CD14-positive monocyte (primary cell): ENCODE data around the gene CLK2. TPM values are rescaled to one million over a fixed set of nuclear protein-coding genes. Genes with fewer than 3 reads are reported as not detected.

Experiments used
- DNase-seq, 3 donors: peaks; one replicate each; pipeline ENCODE4 v3.0.0-alpha.2; 2011 to 2022
- H2AFZ ChIP-seq: 2 replicates; pipeline ENCODE4 v1.6.0; 2012; ENCODE audit warnings: mild to moderate bottlenecking, low read depth, low read length, inconsistent platforms; ENCODE audit not compliant: insufficient read depth, poor library complexity, severe bottlenecking
- H3K27ac ChIP-seq, 2 donors: 1 replicate in 1 of 2; 2 replicates in 1 of 2; pipeline ENCODE4 v1.5.1; 2012 to 2013; ENCODE audit warnings: low read length in 2 of 2, control low read depth in 1 of 2, inconsistent platforms in 1 of 2, low read depth in 1 of 2, mild to moderate bottlenecking in 1 of 2
- H3K27me3 ChIP-seq, 2 donors: one replicate each; pipeline versions ENCODE4 v1.6.0 to v1.6.1; 2011 to 2013; ENCODE audit warnings: low read length in 2 of 2; ENCODE audit not compliant: control insufficient read depth in 2 of 2, insufficient read depth in 2 of 2
- H3K36me3 ChIP-seq, 2 donors: replicated peaks in 1 of 2; 1 replicate in 1 of 2; 2 replicates in 1 of 2; pipeline versions ENCODE4 v1.5.1 to v1.6.1; 2012 to 2013; ENCODE audit warnings: low read length in 2 of 2, control low read depth in 1 of 2, inconsistent platforms in 1 of 2, mild to moderate bottlenecking in 1 of 2; ENCODE audit not compliant: insufficient read depth in 2 of 2, control insufficient read depth in 1 of 2
- H3K4me1 ChIP-seq, 2 donors: 1 replicate in 1 of 2; 2 replicates in 1 of 2; pipeline versions ENCODE4 v1.5.1 to v1.6.1; 2012 to 2013; ENCODE audit warnings: low read length in 2 of 2, control low read depth in 1 of 2, inconsistent platforms in 1 of 2, mild to moderate bottlenecking in 1 of 2, moderate library complexity in 1 of 2; ENCODE audit not compliant: insufficient read depth in 2 of 2, control insufficient read depth in 1 of 2
- H3K4me2 ChIP-seq: replicated peaks from 2 replicates; pipeline ENCODE3; 2012; ENCODE audit warnings: low read length, moderate library complexity, mild to moderate bottlenecking; ENCODE audit not compliant: poor library complexity, severe bottlenecking; ENCODE audit errors: extremely low read depth
- H3K4me3 ChIP-seq, 3 experiments: fragments of 200-600 bp in 1 of 3; sonication (generic) in 1 of 3; replicated peaks in 1 of 3; 1 replicate in 2 of 3; 2 replicates in 1 of 3; pipeline ENCODE4 v1.5.1; 2011 to 2013; ENCODE audit warnings: low read length in 3 of 3, mild to moderate bottlenecking in 3 of 3, control low read depth in 2 of 3, low read depth in 2 of 3, inconsistent platforms in 1 of 3, moderate library complexity in 1 of 3
- H3K79me2 ChIP-seq: 2 replicates; pipeline ENCODE4 v1.6.0; 2012; ENCODE audit warnings: mild to moderate bottlenecking, control low read depth, inconsistent platforms, low read length, moderate library complexity; ENCODE audit not compliant: insufficient read depth
- H3K9ac ChIP-seq: 2 replicates; pipeline ENCODE4 v1.6.0; 2017; ENCODE audit warnings: low read length, mild to moderate bottlenecking; ENCODE audit not compliant: insufficient read depth, poor library complexity, severe bottlenecking
- H3K9me3 ChIP-seq, 2 donors: replicated peaks in 1 of 2; 1 replicate in 1 of 2; 2 replicates in 1 of 2; pipeline versions ENCODE4 v1.5.1 to v1.6.1; 2012 to 2013; ENCODE audit warnings: low read length in 2 of 2, control low read depth in 1 of 2; ENCODE audit not compliant: control insufficient read depth in 1 of 2, insufficient read depth in 1 of 2
- H4K20me1 ChIP-seq: 2 replicates; pipeline ENCODE4 v1.6.0; 2012; ENCODE audit warnings: mild to moderate bottlenecking, low read length, control low read depth, moderate library complexity; ENCODE audit not compliant: insufficient read depth
- H3K27ac Mint-ChIP-seq, 7 donors: one replicate each; pipeline ENCODE4 v1.8.0; 2020; ENCODE audit warnings: mild to moderate bottlenecking in 7 of 7, mixed read lengths in 7 of 7, moderate library complexity in 6 of 7, inconsistent platforms in 2 of 7
- H3K27me3 Mint-ChIP-seq, 3 donors: one replicate each; pipeline ENCODE4 v1.8.0; 2021 to 2022; ENCODE audit warnings: low read depth in 3 of 3, mild to moderate bottlenecking in 3 of 3, mixed read lengths in 3 of 3, moderate library complexity in 3 of 3, inconsistent platforms in 1 of 3
- H3K36me3 Mint-ChIP-seq, 2 donors: one replicate each; pipeline ENCODE4 v1.8.0; 2020; ENCODE audit warnings: mixed read lengths in 2 of 2, inconsistent platforms in 1 of 2, mild to moderate bottlenecking in 1 of 2
- H3K4me1 Mint-ChIP-seq: one replicate; pipeline ENCODE4 v1.8.0; 2020; ENCODE audit warnings: mild to moderate bottlenecking, mixed read lengths
- H3K4me3 Mint-ChIP-seq, 2 donors: one replicate each; pipeline ENCODE4 v1.8.0; 2020; ENCODE audit warnings: mild to moderate bottlenecking in 2 of 2, mixed read lengths in 2 of 2, moderate library complexity in 1 of 2
- H3K9me3 Mint-ChIP-seq, 7 donors: one replicate each; pipeline ENCODE4 v1.8.0; 2020 to 2022; ENCODE audit warnings: mixed read lengths in 7 of 7, mild to moderate bottlenecking in 6 of 7, moderate library complexity in 6 of 7, inconsistent platforms in 2 of 7
- CTCF ChIP-seq: fragments of 200-600 bp; IDR thresholded peaks from one replicate; pipeline ENCODE4 v1.8.0; 2022; ENCODE audit warnings: antibody characterized with exemption, mild to moderate bottlenecking
- WGBS: methylation state at CpG from one replicate; pipeline ENCODE4 v1.1.5; 2013; ENCODE audit warnings: missing lambda C conversion rate; ENCODE audit not compliant: insufficient coverage; 5-methylcytosine and 5-hydroxymethylcytosine counted together
- intact Hi-C, 2 donors: fragments of 100-400 bp; cut with micrococcal nuclease; formaldehyde crosslinking; loops; one replicate each; pipeline versions ENCODE4 v1.15.0 to v1.15.1; 2023
- polyA minus RNA-seq: library from RNA; depleted of rRNA, polyadenylated mRNA; stranded (reverse); fragments of >200 nt; gene quantifications from 2 replicates; pipeline ENCODE4 v1.2.3, GENCODE V29; 2012
- polyA plus RNA-seq, 3 donors: library from polyadenylated mRNA; depleted of rRNA in 1 of 3; unstranded in 2 of 3; stranded (reverse) in 1 of 3; fragments of 300-500 nt in 2 of 3; fragments of >200 nt in 1 of 3; fragmentation: Illumina TruSeq in 2 of 3; gene quantifications; 1 replicate in 2 of 3; 2 replicates in 1 of 3; pipeline ENCODE4 v1.2.3, GENCODE V29; 2012 to 2021
- total RNA-seq, 12 experiments: library from RNA in 1 of 12; stranded (reverse) in 1 of 12; fragments of 120-200 nt in 1 of 12; gene quantifications; one replicate each; pipeline ENCODE4 v1.2.4 and lab custom pipeline; 2013 to 2026; ENCODE audit warnings: mixed read lengths in 6 of 12, inconsistent platforms in 1 of 12

CLK2 gene
- total RNA-seq (2013), result 39.6 TPM
- 100 to 1,000 TPM in 1 of 3 donors, 1 to 10 TPM in 2; 7.3 to 143 (median 9.6) TPM for polyA plus RNA-seq
- polyA minus RNA-seq, result 28.4 and 36.9 TPM in 2 replicates
- 11.0 to 34.3 (median 26.7) reads per million in 11 experiments for total RNA-seq (lab: John Stamatoyannopoulos, UW)

- WGBS, result 14% methylated on average over 42 of the region's 61 CpGs
- peak; percentile 89 to 92 (median 90) for DNase-seq
- Histone ChIP-seq H3K4me1 (peaks cover 30 to 42% of the 10 kb centered on the region in 2 donors), H3K36me3 (peaks cover 22 to 27% of the 10 kb centered on the region in 2 donors), H3K9me3 (no peaks in the 10 kb centered on the region), H3K9ac (peak within 1 kb of the TSS; percentile 77), H3K4me2 (peak within 1 kb of the TSS; percentile 77), H3K4me3 (peak within 1 kb of the TSS; percentile 69 to 97 (median 83)), H3K27me3 (peaks cover 0 to 11% of the 10 kb centered on the region in 2 donors), H3K27ac (peak within 1 kb of the TSS; percentile 46 to 80), H2AFZ (peak within 1 kb of the TSS; percentile 87), H3K79me2 (peaks cover 34% of the 10 kb centered on the region), H4K20me1 (peaks cover 31% of the 10 kb centered on the region)
- Mint-ChIP-seq H3K27ac (peak within 1 kb of the TSS; percentile 88 to 95 (median 91)), H3K36me3 (peaks cover 24 to 28% of the 10 kb centered on the region in 2 donors), H3K4me1 (peaks cover 31% of the 10 kb centered on the region), H3K27me3 (peaks cover 4 to 10% (median 9%) of the 10 kb centered on the region in 3 donors), H3K4me3 (peak within 1 kb of the TSS; percentile 90 to 93), H3K9me3 (no peaks in the 10 kb centered on the region)
- intact Hi-C loops, result no loop called here
- TF ChIP-seq CTCF, result no peak
Measured at GRCh38 chr1:155273343-155274245, at the start of gene CLK2. Gene CLK2, minus strand, starts transcription at chr1:155273504. Its CDS starts 2,527 bp downstream, at chr1:155270977.

GRCh38 chr1:155322571-155322952 is 49.3 kb upstream of the CLK2 start:
- Histone ChIP-seq H3K4me2 (peak overlapping the region; percentile 78), H3K4me1 (peaks cover 31 to 56% of the 10 kb centered on the region in 2 donors), H3K4me3 (peak overlapping the region; percentile 62 to 84 (median 80)), H2AFZ (peak overlapping the region; percentile 97), H3K27ac (no peak overlapping the region), H3K27me3 (no peaks in the 10 kb centered on the region), H3K9me3 (no peaks in the 10 kb centered on the region), H3K9ac (peak overlapping the region; percentile 65), H3K79me2 (peaks cover 16% of the 10 kb centered on the region), H3K36me3 (peaks cover 0 to 17% of the 10 kb centered on the region in 2 donors), H4K20me1 (peaks cover 17% of the 10 kb centered on the region)
- peaks cover 2 to 7% (median 2%) of the 10 kb centered on the region in 3 donors for H3K27me3 Mint-ChIP-seq
- H3K36me3 Mint-ChIP-seq, result peaks cover 19 to 22% of the 10 kb centered on the region in 2 donors
- WGBS, result 2% methylated on average over 26 of the region's 28 CpGs
- DNase-seq, result peak in 2 of 3 donors; percentile 14 to 40
- peaks cover 51% of the 10 kb centered on the region for H3K4me1 Mint-ChIP-seq
- no peak for TF ChIP-seq CTCF
- peak overlapping the region in 2 of 7 donors; percentile 14 to 78 for H3K27ac Mint-ChIP-seq
- intact Hi-C loops, result loop anchor here (2.0 to 5.0 kb wide), 5 partner anchors 14 to 72 kb away; partner anchors contain the start of genes FDPS (in 2 of the 2) and HCN3 (in 1 of the 2)
- H3K4me3 Mint-ChIP-seq, result peak overlapping the region; percentile 71 to 82
- H3K9me3 Mint-ChIP-seq, result no peaks in the 10 kb centered on the region
